Mesothelial cell of epicardium (in vitro differentiated cells): ENCODE results near the gene ZDHHC24. TPM values are rescaled to one million over a fixed set of nuclear protein-coding genes. Genes with fewer than 3 reads are reported as not detected.

Experiments used
- DNase-seq, 2 experiments: peaks; one replicate each; pipeline ENCODE4 v3.0.0; 2021; ENCODE audit warnings: low spot score in 2 of 2; ENCODE audit not compliant: unreplicated experiment in 2 of 2
- H3K27ac Mint-ChIP-seq: 2 replicates; pipeline ENCODE4 v1.8.0; 2021; ENCODE audit warnings: mixed read lengths
- H3K27me3 Mint-ChIP-seq: 2 replicates; pipeline ENCODE4 v1.8.0; 2021; ENCODE audit warnings: low read depth, mixed read lengths
- H3K36me3 Mint-ChIP-seq: 2 replicates; pipeline ENCODE4 v1.8.0; 2021; ENCODE audit warnings: mixed read lengths
- H3K4me1 Mint-ChIP-seq: 2 replicates; pipeline ENCODE4 v1.8.0; 2021; ENCODE audit warnings: mixed read lengths
- H3K4me3 Mint-ChIP-seq: 2 replicates; pipeline ENCODE4 v1.8.0; 2021; ENCODE audit warnings: mild to moderate bottlenecking, moderate library complexity, mixed read lengths
- H3K9me3 Mint-ChIP-seq: 2 replicates; pipeline ENCODE4 v1.8.0; 2021; ENCODE audit warnings: mixed read lengths
- total RNA-seq: library from RNA; stranded (reverse); gene quantifications from 3 replicates; pipeline ENCODE4 v1.2.1, GENCODE V29; 2021
- TF ChIP-seq, protein P1 (sequence below): fragments of 200-600 bp; sonication (generic); IDR thresholded peaks from one replicate; pipeline ENCODE4 v1.5.0; 2021; ENCODE audit warnings: antibody characterized with exemption; ENCODE audit not compliant: unreplicated experiment

The ZDHHC24 gene
- total RNA-seq, 1 donor from 2014 or later, result 13.7 TPM

GRCh38 chr11:66554602-66555001 is 8.8 kb upstream of the ZDHHC24 start:
- no peak overlapping the region for H3K27ac Mint-ChIP-seq
- H3K27me3 Mint-ChIP-seq, result peaks cover 1% of the 10 kb centered on the region
- no peaks in the 10 kb centered on the region for H3K9me3 Mint-ChIP-seq
- no peaks in the 10 kb centered on the region for H3K4me1 Mint-ChIP-seq
- TF ChIP-seq, protein P1, sequence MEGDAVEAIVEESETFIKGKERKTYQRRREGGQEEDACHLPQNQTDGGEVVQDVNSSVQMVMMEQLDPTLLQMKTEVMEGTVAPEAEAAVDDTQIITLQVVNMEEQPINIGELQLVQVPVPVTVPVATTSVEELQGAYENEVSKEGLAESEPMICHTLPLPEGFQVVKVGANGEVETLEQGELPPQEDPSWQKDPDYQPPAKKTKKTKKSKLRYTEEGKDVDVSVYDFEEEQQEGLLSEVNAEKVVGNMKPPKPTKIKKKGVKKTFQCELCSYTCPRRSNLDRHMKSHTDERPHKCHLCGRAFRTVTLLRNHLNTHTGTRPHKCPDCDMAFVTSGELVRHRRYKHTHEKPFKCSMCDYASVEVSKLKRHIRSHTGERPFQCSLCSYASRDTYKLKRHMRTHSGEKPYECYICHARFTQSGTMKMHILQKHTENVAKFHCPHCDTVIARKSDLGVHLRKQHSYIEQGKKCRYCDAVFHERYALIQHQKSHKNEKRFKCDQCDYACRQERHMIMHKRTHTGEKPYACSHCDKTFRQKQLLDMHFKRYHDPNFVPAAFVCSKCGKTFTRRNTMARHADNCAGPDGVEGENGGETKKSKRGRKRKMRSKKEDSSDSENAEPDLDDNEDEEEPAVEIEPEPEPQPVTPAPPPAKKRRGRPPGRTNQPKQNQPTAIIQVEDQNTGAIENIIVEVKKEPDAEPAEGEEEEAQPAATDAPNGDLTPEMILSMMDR, result no peak
- no peak overlapping the region for H3K4me3 Mint-ChIP-seq
- no peaks in the 10 kb centered on the region for H3K36me3 Mint-ChIP-seq
- DNase-seq, result no peak

- peaks cover 3% of the 10 kb centered on the region for H3K4me1 Mint-ChIP-seq
Measured at GRCh38 chr11:66550887-66551286, 5.0 kb upstream of the ZDHHC24 start.

GRCh38 chr11:66549696-66550095 is 3.8 kb upstream of the ZDHHC24 start:
- no peak overlapping the region for H3K27ac Mint-ChIP-seq

More at GRCh38 chr11:66550887-66551286, 5.0 kb upstream of the ZDHHC24 start:
- TF ChIP-seq, protein P1, result no peak
- no peak overlapping the region for H3K4me3 Mint-ChIP-seq
- peaks cover 3% of the 10 kb centered on the region for H3K27me3 Mint-ChIP-seq
- no peaks in the 10 kb centered on the region for H3K9me3 Mint-ChIP-seq
- DNase-seq, result no peak
- H3K27ac Mint-ChIP-seq, result no peak overlapping the region
- H3K36me3 Mint-ChIP-seq, result no peaks in the 10 kb centered on the region

DNA sequence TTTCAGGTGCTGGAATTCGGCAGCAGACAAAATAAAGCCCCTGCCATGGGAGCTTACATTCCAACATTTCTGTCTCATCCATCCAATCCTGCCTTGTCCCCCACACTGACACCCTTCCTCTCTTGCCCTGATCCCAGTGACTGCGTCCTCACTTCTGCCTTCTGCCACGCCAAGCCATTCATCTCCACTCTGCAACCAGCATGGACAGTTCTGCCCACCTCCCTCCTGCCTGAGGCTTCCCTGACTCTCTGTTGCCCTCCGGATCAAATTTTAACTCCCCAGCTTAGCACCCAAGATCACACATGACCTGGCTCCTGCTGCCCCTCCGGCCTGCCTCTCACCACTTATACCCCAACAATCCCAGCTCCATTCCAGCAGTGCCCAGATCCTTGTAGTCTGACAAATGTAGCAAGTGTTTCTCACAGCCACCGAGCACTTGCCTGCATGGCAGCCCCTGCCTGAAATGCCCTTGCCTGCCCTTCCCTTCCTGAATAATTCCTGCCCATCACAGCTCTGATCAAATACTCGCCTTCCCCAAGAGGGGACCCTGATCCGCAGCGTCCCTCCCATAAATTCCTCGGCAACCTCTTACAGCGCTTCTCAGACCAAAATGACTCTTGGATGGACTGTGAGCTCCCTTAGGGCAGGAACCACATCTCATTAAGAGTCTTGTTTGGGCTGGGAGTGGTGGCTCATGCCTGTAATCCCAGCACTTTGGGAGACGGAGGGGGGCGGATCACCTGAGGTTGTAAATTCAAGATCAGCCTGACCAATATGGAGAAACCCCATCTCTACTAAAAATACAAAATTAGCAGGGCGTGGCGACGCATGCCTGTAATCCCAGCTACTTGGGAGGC is 3.2 kb upstream of the ZDHHC24 start:
- DNase-seq, result no peak
- peaks cover 3% of the 10 kb centered on the region for H3K27me3 Mint-ChIP-seq
- H3K27ac Mint-ChIP-seq, result no peak overlapping the region
- peaks cover 8% of the 10 kb centered on the region for H3K4me1 Mint-ChIP-seq
- TF ChIP-seq, protein P1, result no peak
- H3K9me3 Mint-ChIP-seq, result no peaks in the 10 kb centered on the region
- no peak overlapping the region for H3K4me3 Mint-ChIP-seq
- H3K36me3 Mint-ChIP-seq, result no peaks in the 10 kb centered on the region

More at GRCh38 chr11:66549696-66550095, 3.8 kb upstream of the ZDHHC24 start:
- H3K36me3 Mint-ChIP-seq, result no peaks in the 10 kb centered on the region
- no peaks in the 10 kb centered on the region for H3K9me3 Mint-ChIP-seq
- H3K4me3 Mint-ChIP-seq, result no peak overlapping the region
- DNase-seq, result no peak
- TF ChIP-seq, protein P1, result no peak
- peaks cover 3% of the 10 kb centered on the region for H3K27me3 Mint-ChIP-seq
- peaks cover 8% of the 10 kb centered on the region for H3K4me1 Mint-ChIP-seq

DNA sequence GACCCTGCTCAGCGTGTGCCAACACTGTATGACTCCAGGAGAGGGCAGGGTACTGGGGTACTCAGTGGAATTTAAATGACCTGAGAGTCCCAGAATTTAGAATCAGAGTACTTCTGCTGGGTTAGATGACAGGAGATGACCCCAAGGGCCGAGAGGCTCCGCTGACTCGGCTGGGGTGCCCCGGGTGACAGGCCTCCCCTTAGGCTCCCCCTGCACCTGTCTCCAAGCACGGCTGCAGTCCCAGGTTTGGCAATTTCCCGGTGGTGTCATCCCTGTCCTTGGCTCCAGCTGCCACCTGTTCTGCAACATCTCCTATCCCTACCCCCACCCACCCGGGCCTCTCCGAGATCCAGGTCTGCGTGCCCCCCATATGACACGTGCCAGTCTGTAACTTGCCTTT is 2.2 kb upstream of the ZDHHC24 start:
- peaks cover 3% of the 10 kb centered on the region for H3K27me3 Mint-ChIP-seq
- H3K4me1 Mint-ChIP-seq, result peaks cover 13% of the 10 kb centered on the region
- H3K4me3 Mint-ChIP-seq, result no peak overlapping the region
- TF ChIP-seq, protein P1, result no peak
- no peaks in the 10 kb centered on the region for H3K36me3 Mint-ChIP-seq
- no peaks in the 10 kb centered on the region for H3K9me3 Mint-ChIP-seq
- H3K27ac Mint-ChIP-seq, result no peak overlapping the region
- no peak for DNase-seq
